ENCODE data around the gene ADCY3.

- no peak for TF ChIP-seq TAF1 (IDR thresholded peaks at IDR 0.05; ENCODE audit: borderline replicate concordance, low read depth, low read length)
- no peak for TF ChIP-seq POLR2A (IDR thresholded peaks at IDR 0.05; ENCODE audit: low read depth, low read length)
Observed at GRCh38 chr2:24917731-24918325, 2.2 kb downstream of the ADCY3 start.

Data from GM12892 (cell line).